ENCODE results near the gene SNTA1. TPM values are rescaled to one million over a fixed set of nuclear protein-coding genes. Genes with fewer than 3 reads are reported as not detected.
A peak's percentile ranks its signal among the peaks of the same experiment; 100 is the strongest.

Gene SNTA1
- total RNA-seq, 1 experiment from 2014 or later = 14.6 TPM

GRCh38 chr20:33399924-33400323 lies 43.6 kb downstream of the SNTA1 start:
- Histone ChIP-seq H3K9ac (ENCODE audit: low read length) (peak overlapping the region; percentile 79; the same call in 1 of the 2 replicates), H3K27me3 (ENCODE audit: insufficient read depth, low read length) (no peaks in the 10 kb centered on the region), H3K79me2 (ENCODE audit: insufficient read depth, low read length) (peaks cover 62% of the 10 kb centered on the region), H3K9me2 (ENCODE audit: insufficient read depth) (no peaks in the 10 kb centered on the region), H2AFZ (ENCODE audit: low read depth, low read length, poor library complexity, severe bottlenecking) (no peak overlapping the region), H3K4me1 (ENCODE audit: control insufficient read depth in 1 of 2, insufficient read depth in 2 of 2, low read length in 2 of 2) (peaks cover 10 to 15% of the 10 kb centered on the region in 2 experiments), H3K4me3 (replicated peaks in 1 of 2; ENCODE audit: low read depth in 1 of 2, low read length in 2 of 2) (peak overlapping the region; percentile 90 to 99), H4K20me1 (ENCODE audit: insufficient read depth) (no peaks in the 10 kb centered on the region), H3K4me2 (ENCODE audit: low read length) (peak overlapping the region; percentile 85), H3K27ac (ENCODE audit: low read depth, low read length) (no peak overlapping the region), H3K9me3 (ENCODE audit: control insufficient read depth in 1 of 2, insufficient read depth in 1 of 2, low read depth in 1 of 2, low read length in 2 of 2) (no peaks in the 10 kb centered on the region), H3K36me3 (ENCODE audit: control insufficient read depth in 1 of 2, insufficient read depth in 2 of 2, low read length in 2 of 2) (peaks cover 0 to 4% of the 10 kb centered on the region in 2 experiments; a peak in 1 of 4 replicates)
- intact Hi-C loops (cut with micrococcal nuclease) = loop anchor here (2.0 kb wide), 1 partner anchor 45 kb away; no protein-coding TSS in a partner anchor
- ChIA-PET CTCF (interaction anchor here (1.1 kb wide), 1 partner anchor 13 kb away, joined by 3 read pairs; no protein-coding TSS in a partner anchor), POLR2A (no interaction called here), RAD21 (ENCODE audit: low non-redundant PET in 1 of 2, low total read pairs in 2 of 2, uncharacterized antibody in 2 of 2, unreplicated experiment in 2 of 2) (no interaction called here)
- no peak for ATAC-seq
- no peak for TF ChIP-seq POLR2AphosphoS5 (IDR thresholded peaks at IDR 0.05; ENCODE audit: low read depth, low read length)
- no peak for TF ChIP-seq SIN3A (IDR thresholded peaks at IDR 0.05; ENCODE audit: low read depth)
- TF ChIP-seq EZH2 (IDR thresholded peaks at IDR 0.05) = no peak
- TF ChIP-seq RAD21 (IDR thresholded peaks at IDR 0.05; ENCODE audit: low read depth) = no peak
- TF ChIP-seq ZBTB33 (IDR thresholded peaks at IDR 0.05; ENCODE audit: extremely low read depth, insufficient replicate concordance, low read length) = no peak
- TF ChIP-seq TCF7L2 (IDR thresholded peaks at IDR 0.05; ENCODE audit: borderline replicate concordance, extremely low read depth, insufficient read depth, insufficient read length) = no peak
- TF ChIP-seq SRF (IDR thresholded peaks at IDR 0.05; ENCODE audit: low read depth) = no peak
- BruUV-seq (replicated peaks) = no TSS peak
- no peak for DNase-seq (ENCODE audit: low read depth, low spot score)

GRCh38 chr20:33394718-33395117 lies 48.8 kb downstream of the SNTA1 start:
- Histone ChIP-seq H3K27me3 (ENCODE audit: insufficient read depth, low read length) (no peaks in the 10 kb centered on the region), H4K20me1 (ENCODE audit: insufficient read depth) (no peaks in the 10 kb centered on the region), H2AFZ (ENCODE audit: low read depth, low read length, poor library complexity, severe bottlenecking) (no peak overlapping the region), H3K9me3 (ENCODE audit: control insufficient read depth in 1 of 2, insufficient read depth in 1 of 2, low read depth in 1 of 2, low read length in 2 of 2) (no peaks in the 10 kb centered on the region), H3K27ac (ENCODE audit: low read depth, low read length) (no peak overlapping the region), H3K4me3 (replicated peaks in 1 of 2; ENCODE audit: low read depth in 1 of 2, low read length in 2 of 2) (no peak overlapping the region), H3K4me2 (ENCODE audit: low read length) (no peak overlapping the region), H3K9ac (ENCODE audit: low read length) (no peak overlapping the region), H3K9me2 (ENCODE audit: insufficient read depth) (no peaks in the 10 kb centered on the region), H3K4me1 (ENCODE audit: control insufficient read depth in 1 of 2, insufficient read depth in 2 of 2, low read length in 2 of 2) (no peaks in the 10 kb centered on the region), H3K79me2 (ENCODE audit: insufficient read depth, low read length) (peaks cover 54% of the 10 kb centered on the region), H3K36me3 (ENCODE audit: control insufficient read depth in 1 of 2, insufficient read depth in 2 of 2, low read length in 2 of 2) (peaks cover 18 to 20% of the 10 kb centered on the region in 2 experiments; a peak in 3 of 4 replicates)
- ATAC-seq = peak; percentile 34; the same call in 1 of the 2 replicates
- intact Hi-C loops (cut with micrococcal nuclease) = no loop called here
- CTCF ChIA-PET = no interaction called here
- RAD21 ChIA-PET (ENCODE audit: low non-redundant PET in 1 of 2, low total read pairs in 2 of 2, uncharacterized antibody in 2 of 2, unreplicated experiment in 2 of 2) = no interaction called here
- TF ChIP-seq CTCF (IDR thresholded peaks at IDR 0.05 in 2 of 3, conservative IDR thresholded peaks at IDR 0.05 in 1 of 3; ENCODE audit: borderline replicate concordance in 1 of 3, insufficient read depth in 1 of 3, low read depth in 2 of 3, low read length in 2 of 3) (peak; percentile 20 to 26 (median 24); a peak in 1 of 6 replicates), RAD21 (IDR thresholded peaks at IDR 0.05; ENCODE audit: low read depth) (peak; percentile 42), EZH2phosphoT487 (IDR thresholded peaks at IDR 0.05; ENCODE audit: borderline replicate concordance) (no peak)
- BruUV-seq (replicated peaks) = no TSS peak
- POLR2A ChIA-PET = no interaction called here
- no peak for DNase-seq (ENCODE audit: low read depth, low spot score)

All from HCT116 (cell line).